Activated naive CD4-positive, alpha-beta T cell treated with Interleukin-2 at 50 U/mL for 16 hours (primary cell): ENCODE data around the gene FBXL17.
"Not testable (repeated sequence)": the region's sequence is repeated elsewhere in the genome, so short reads cannot be mapped to it uniquely, and the experiment has no call there.

Source experiments
- DNase-seq: peaks from one replicate; pipeline ENCODE4 v3.0.0-alpha.2; 2020

The FBXL17 gene

DNA sequence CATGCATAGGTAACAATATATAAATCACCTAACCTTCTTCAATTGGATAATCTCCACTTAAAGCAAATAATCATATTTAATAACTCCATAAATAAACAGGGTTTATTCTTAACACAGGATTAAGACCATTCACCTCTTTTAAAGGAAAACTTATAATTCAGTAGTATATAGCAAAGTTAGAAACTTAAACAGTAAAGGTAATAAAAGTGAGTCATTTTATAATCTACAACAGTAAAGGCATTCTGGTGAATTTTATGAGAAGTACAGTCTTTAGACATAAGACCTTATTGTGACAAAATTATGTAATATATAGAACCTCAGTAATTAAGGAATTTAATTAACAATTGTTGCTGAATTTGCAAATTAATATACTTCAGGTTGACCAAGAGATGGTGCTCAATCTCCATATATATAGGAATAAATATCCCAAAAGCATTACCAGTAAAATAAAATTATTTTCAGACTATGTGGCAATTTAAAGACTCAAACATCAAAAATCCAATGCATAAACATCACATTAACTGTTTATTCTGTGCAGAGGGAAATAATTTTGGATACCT, 84.8 kb downstream of the FBXL17 start:
- no peak for DNase-seq

DNA sequence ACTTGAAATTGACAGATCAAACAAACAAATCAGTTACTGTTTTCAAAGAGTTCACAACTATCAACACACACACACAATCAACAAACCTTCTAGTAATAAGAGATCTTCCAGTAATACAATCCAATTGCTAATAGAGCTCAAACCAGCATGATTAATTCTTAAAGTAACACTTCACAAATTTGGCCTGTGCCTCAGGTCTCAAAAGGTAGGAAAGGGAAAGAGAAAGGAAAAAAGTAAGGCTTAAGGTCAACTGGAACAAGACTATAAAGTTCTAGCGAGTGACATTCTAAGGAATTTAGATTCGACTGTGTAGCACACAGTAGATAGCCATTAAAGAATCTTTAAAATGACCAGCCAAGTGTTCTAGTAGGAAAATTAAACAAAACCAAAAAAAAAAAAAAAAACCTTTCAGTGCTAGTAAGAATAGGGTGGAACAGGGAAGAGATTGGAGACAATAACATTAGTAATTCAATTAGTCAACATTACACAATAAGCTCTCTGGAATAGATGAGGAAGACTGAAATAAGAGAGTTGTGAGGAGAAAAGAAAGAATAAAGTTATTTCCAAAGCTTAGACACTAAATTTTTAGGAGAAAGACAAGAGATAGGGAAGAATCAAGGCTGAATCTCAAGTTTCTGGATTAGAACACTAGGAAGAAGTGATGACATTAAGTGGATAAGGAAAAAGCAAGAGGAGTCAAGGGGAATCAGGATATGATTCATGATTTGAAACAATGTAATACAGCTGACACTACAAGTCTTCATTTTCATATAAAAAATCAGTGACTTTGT, 86.1 kb downstream of the FBXL17 start:
- no peak for DNase-seq

DNA sequence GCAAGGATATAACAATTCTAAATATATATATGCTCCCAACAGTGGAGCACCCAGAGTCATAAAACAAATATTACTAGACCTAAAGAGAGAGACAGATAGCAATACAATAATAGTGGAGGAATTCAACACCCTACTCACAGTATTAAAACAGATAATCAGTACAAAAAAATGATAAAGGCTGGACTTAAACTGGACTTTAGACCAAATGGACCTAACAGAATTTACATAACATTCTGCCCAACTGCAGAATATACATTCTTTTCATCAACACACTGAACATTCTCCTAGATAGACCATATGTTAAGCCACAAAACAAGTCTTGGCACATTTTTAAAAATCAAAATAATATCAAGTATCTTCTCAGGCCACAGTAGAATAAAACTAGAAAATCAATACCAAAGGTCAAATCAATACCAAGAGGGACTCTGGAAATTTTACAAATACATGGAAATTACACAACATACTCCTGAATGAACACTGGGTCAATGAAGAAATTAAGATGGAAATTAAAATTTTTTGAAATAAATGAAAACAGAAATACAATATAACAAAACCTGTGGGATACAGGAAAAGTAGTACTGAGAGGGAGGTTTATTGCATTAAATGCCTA, 100.8 kb downstream of the FBXL17 start:
- DNase-seq, result no peak

DNA sequence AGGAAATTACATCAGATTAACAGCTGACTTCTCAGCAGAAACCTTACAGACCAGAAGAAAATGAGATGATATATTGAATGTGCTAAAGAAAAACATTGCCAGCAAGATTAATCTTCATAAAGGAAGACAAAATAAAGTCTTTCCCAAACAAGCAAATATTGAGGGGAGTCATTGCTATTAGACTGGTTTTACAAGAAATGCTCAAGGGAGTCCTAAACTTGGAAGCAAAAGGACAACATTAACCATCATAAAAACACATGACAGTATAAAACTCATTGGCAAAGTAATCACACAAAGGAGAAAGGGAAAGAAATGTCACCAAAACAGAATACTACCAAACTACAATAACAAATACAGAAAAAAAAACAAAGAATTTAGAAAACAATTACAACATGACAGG, 101.7 kb downstream of the FBXL17 start:
- DNase-seq, result no peak

DNA sequence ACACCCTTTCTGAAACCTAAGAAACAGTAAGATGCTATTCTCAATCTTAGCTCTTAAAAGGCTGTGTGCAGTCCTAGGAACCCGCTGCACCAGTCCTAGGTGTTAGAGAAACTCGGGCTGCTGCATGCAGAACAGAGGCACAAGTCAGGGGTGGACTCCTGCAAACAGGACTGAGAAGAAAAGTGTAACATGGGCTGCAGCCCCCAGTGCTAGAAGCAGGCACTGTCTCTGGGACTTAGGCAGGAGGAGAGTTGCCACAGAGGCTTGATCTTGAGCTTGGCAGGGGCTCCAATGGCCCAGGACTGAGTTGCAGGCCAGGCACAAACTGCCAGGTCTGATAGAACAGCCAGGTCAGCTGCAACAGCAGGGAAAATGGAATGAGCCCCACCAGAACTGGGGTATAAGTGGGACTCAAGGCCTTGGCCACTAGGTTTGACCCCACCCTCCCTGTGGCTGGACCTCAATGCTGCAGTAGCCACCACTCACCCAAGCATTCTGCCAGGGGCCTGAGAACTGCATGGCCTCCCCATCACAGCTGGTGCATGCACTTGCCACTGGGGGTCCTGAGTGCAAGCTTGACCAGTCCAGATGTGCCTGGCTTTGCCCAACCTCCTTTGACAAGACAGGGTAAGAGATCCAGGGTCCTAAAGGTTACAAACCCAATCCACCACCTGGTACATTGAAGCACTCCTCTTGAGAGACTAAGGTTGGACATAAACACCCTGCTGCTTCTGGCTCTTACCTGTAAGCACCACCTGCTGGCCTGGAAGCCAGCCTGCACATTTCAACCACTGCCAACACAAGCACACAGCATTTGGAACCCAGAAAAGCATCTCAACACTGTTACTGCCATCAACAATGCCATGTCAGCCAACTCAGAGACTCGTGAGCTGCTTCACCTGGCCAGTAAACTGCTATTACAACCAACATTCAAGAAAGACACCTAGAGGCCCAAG, 103.3 kb downstream of the FBXL17 start:
- no peak for DNase-seq

DNA sequence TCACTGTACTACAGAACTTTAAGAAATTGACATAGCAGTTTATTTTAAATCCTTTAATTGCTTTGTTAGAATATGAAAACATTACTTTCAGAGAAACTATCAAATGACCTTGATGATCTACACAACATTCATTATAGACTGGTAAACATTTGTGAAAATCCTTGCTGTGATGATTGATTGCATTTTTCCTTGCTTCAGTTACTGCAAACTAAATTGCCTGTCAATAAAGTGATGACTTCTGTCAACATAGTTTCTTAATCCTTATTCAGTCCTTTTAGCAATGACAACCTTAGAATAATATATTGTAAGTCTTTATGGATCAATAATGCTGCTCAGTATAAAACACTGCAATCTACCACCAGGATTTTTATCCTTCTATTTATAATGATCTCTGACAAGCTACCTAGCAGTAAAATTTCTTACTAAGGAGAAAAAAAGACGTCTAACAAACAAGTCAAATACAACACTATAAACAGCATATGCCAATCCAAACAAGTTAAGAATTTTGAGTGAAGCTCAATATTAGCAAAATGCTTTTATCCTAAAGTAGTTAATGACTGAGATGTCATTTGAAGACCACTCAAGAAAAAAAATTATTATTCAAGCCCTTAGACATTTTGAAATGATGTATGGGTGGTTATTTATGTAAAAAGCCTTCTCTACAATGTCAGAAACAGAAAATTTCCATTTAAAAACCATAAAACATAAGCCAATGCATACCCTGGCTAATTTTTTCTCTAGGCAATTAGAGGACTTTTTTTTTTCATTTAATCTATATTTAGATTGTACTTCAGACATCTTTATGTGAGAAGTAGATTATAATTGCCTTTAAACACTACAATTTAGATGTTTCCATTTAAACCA, 105.5 kb downstream of the FBXL17 start:
- no peak for DNase-seq

DNA sequence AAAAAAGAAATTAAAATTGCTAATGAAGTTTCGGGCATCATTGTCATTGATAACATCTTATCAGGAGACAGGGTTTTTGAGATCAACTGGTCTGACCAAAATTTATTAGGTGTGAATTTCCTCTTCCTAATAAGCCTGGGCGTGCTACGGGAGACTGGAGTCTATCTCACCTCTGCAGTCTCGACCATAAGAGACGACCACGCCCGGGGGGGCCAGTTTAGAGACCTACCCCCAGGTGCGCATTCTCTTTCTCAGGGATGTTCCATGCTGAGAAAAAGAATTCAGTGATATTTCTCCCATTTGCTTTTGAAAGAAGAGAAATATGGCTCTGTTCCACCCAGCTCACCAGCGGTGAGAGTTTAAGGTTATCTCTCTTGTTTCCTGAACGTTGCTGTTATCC, 107.8 kb downstream of the FBXL17 start:
- DNase-seq, result not testable (repeated sequence)

DNA sequence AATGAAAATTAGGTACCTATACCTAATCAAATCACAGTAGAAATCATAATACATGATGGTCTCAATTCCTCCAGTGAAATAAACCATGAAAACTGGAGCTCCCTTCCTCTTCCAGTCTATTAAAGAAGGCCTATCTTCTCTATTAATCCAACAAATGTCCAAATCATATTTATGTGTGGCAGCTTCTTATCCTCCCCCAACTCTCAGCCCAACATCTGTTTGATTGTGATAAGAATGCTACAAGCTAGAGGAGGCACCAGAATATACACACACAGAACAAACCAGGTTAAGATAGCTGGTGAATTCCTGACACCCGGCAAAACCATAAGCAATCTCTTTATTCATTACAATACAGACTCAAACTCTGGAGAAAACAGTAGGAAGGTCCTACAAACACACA, 110.8 kb downstream of the FBXL17 start:
- no peak for DNase-seq

DNA sequence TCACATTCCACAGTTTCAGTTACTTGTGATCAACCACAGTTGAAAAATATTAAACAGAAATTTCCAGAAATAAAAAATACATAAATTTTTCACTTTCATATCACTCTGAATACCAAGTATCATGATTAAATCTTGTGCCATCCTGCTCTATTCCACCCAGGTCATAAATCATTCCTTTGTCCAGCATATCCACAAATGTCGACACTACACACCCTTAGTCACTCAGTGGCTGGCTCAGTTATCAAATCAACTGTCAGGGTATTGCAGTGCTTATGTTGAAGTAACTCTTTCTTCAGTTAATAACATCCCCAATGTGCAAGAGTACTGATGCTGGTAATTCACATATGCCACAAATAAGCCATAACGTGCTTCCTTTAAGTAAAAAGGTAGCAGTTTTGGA, 115.7 kb downstream of the FBXL17 start:
- DNase-seq, result no peak

DNA sequence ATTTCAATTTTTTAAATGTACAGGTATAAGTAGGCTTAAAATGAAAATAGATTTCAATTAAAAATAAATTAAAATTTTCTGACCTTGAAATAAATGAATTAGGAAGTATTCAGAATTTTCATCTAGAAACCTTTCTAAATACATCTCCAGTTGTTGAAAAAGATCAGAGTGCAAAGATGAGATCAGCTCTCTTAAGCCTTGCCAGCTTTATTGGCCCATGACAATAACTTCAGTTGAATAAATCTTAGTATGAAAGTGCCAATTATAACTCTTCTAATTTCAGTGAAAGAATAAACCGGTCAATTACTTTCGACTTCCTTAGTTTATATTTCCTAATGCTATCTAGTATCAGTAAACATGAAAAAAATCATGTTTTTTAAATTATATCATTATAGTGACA, 117.4 kb downstream of the FBXL17 start:
- DNase-seq, result no peak

DNA sequence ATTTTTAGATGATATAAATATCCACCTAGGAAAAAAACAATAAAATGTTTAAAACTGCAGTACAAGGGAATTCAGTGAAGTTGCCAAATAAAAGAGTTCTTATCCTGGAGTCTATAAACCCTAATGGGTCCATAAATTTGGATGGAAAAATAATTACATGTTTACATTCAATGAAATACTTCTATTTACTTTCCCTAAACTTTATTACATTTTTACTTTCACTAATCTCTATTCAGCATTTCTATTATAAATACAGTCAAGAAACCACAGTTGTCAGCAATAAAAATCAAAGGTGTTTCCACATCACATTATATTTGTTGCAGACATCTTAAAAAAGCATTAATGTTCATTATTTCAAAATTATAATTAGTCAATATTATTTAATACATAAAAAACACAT, 118.6 kb downstream of the FBXL17 start:
- DNase-seq, result no peak

DNA sequence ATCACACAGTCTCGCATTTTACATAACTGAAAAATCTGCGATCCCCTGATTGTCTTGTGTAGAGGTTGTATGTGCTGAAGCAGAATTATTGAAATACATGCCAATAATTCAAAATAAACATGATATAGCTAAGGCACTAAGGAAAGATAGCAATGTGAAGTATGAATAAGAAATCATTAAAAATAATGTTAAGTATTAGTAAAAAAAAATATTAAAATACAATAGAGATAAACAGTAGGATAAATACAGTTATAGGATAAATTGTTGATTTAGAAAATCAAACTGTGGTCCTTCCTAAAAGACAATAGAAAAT, 121.1 kb downstream of the FBXL17 start:
- no peak for DNase-seq

DNA sequence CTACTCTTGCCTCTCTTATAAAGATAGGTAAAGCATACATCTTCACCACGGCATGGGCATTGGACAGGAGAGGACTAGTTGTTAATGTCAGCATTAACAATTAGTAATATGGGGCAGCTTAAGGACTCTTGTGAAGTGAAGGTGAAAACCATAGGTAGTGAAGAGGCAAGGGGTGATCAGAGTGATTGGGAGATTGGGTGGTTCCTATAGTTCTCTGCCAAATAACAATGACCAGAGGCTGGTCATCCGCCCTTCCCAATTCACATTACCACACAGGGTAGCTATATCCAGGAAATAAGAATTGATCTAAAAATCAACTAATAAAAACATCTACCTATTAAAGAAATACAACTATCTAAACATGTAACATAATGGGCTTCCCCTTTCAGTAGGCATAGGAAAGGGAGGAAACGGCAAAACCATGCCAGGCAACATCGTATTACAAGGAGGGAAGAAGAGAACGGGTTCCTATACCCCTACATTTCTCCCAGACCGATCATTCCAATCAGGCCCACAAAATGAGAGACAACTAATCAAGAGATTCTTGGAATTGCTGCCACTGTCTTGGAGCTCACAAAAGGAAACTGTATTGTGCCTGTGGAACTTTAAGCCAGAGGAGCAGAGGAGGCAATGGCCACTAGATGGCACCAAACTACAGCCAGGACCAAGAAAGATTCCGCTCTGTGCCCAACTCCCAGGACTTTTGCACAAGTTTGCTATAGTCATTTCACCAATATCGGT, 121.6 kb downstream of the FBXL17 start:
- DNase-seq, result peak; percentile 64

DNA sequence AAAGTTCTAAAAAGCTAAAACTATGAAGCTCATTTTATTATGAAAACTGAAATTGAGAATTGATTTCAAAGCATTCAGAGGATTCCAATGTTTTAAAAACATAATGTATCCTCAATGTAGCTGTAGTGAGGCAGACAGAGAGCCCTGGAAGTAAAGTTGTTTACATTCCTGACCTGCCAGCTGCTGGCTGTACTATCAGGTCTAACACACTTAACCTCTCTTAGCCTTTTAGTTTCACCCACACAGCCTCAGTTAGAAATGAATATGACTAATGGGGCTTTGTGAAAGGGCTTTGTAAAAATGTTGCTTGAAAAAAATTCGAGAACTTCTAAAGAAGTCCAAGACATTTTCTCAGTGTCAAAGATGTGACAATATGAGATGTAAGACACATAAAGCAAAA, 122.6 kb downstream of the FBXL17 start:
- no peak for DNase-seq

DNA sequence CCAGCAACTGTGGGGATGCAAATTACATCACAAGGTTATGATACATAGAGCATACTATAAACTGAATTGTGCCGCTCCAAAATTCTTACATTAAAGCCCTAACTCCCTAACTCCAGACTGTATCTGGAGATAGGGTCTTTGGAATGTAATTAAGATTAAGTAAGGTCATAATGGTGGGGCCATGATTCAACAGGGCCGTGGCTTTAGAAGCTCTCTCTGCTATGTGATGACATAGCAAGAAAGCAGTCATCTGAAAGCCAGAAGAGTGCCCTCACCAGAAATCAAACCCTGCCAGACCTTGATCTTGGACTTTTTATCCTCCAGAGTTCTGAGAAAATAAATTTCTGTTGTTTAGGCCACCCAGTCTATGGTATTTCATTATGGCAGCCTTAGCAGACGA, 123.9 kb downstream of the FBXL17 start:
- DNase-seq, result no peak

DNA sequence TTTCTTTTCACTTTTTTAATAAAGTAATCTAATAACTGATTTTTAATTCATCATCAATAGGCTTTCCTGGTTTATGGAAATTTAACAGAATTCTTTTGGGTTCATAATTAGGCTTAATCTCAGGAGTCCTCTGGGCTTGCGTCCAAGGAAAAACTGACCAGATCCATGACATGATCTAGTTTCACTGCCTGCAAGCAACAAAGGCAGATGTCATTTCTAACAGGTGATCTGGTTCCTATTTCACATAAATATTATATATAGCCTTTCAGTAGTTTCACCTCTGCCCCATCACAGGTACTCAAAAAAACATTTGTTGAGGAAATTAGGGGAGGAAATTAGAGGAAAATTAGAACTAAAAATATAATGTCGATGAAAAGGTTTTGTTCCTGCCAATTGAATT, 126.4 kb downstream of the FBXL17 start:
- DNase-seq, result no peak

DNA sequence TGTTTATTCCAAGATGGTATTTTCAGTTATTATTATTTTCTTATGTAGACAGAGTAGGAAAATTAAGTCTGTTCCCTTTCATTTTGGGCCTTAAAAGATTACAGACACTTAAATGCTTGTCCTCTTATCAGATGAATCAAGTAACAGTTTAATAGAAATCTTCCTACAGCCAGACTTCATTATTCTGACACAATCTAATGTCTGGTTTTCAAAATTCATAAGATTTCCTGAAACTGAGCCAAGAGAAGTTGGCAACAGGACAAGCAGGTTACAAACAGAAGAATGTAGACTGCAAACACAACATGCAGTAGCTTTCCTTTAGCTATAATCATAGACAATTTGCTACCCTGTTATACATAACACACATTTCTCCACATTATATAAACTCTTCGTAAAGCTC, 130.5 kb downstream of the FBXL17 start:
- no peak for DNase-seq

DNA sequence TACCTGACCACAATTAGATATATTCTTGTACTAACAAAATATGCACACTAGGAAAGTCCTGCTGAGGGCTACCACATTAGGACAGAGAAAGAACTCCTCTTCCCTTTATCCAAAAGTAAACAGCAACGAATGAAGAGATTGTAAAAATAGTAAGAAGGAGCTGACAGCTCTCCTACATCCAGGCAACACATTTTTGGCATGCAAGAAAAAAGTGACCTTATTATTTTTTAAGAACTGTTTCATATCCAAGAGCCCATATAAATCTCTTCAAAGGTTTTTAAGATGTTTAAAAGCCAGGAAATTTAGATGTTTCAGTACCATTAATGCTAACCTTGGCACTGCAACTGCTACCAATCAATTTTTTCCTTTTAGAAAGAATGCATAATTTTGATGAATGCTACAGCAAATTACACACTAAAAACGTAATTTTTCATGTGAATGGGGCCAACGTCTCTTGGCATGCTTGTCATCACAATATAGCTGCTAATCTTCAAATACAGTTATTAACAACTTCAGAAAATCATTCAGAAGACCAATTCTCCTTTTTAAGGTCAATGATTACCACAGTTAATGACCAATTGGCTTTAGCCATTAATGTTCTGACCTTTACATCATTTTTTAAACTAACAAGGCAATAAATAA, 132.0 kb downstream of the FBXL17 start:
- DNase-seq, result no peak

DNA sequence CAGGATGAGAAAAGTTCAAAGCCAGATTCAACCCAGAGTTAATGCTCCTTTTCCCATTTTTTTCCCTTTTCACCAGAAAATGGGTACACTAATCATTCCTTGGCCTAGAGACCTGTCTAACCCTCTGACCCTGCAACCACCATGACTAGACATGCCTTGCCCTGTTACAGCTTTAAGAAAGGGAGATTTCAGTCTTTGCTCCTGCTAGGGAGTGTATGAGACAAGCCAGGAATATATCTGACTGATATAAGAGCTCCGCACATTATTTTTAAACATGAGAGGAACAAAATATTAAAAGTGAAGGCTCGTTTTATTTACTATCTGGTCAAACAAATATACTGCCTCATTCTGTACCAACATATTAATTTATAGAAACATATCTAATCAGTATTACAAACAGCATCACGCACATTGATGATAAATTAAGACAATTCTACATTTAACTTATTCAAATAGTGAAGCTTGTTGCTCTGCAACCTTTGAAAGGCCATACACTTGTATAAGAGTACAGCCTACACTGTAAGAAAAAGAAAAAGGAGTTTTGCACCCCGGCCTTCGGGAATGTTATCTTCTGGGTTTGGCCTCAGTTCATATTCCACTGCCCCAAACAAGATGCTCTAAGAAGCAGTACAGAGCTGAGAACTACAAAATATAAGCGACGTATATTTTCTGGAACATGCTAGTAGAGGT, 132.7 kb downstream of the FBXL17 start:
- DNase-seq, result no peak
